NCI-H460 (cell line): ENCODE data around the gene PSMC5. TPM values are rescaled to one million over a fixed set of nuclear protein-coding genes. Genes with fewer than 3 reads are reported as not detected.
"Not testable (repeated sequence)": the region's sequence is repeated elsewhere in the genome, so short reads cannot be mapped to it uniquely, and the experiment has no call there.

Source experiments
- DNase-seq: peaks from one replicate; pipeline ENCODE4 v3.0.0-alpha.2; 2016; ENCODE audit warnings: low read depth; ENCODE audit errors: extremely low read depth
- polyA plus RNA-seq: library from polyadenylated mRNA; depleted of rRNA; stranded (reverse); fragments of >200 nt; gene quantifications from 2 replicates; pipeline ENCODE4 v1.2.3, GENCODE V29; 2014; cell fraction: nucleus; rRNA removed
- total RNA-seq: library from RNA; depleted of rRNA; stranded (reverse); fragments of >200 nt; shearing (Covaris generic); gene quantifications from 2 replicates; pipeline ENCODE4 v1.2.3, GENCODE V29; 2014; rRNA removed

PSMC5 gene
- total RNA-seq: 52.7 and 66.3 TPM in 2 replicates
- polyA plus RNA-seq: 34.9 and 54.9 TPM in 2 replicates

DNA sequence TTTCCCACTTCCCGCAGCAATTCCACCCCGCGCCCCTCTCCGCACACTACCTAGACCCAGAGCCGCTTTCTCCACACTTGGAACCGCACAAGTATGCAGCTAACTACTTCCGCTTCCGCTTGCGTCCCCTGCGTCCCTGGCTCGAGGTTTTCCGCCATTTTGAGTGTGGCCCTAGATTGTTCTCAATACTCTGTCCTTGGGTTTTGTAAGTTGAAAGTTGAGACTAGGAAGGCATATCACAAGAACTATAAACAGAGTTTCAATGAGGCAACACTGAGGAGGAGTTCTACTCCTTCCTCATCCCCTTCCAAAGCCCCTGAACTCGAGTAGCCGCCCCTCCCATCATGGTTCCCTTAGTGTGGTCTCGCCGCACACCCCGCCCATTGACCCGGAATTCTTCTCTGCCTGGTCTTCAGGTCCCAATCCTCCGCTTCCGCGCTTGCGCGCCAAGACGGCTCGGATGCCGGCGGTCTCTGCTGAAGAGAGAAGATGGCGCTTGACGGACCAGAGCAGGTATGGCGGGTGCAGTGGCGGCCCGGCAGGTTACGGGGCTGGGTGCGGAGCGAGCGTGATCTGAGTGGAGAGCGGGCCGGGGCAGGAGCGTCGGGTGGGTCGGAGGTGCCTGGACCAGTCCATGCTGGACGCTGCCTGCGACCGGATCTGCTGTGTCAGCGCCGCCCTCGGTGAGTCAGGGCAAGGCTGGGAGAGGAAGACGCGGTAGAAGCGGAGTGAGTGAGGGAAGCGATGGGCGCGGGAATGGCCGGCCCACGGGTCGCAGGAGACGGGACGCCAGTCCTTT lies at the start of gene PSMC5, which contains the start of gene FTSJ3:
TSS of gene PSMC5 (plus strand) at position 430 of the 799 bp plus-strand sequence. CDS start at position 490, 60 bp downstream.
TSS of gene FTSJ3 (minus strand) at position 662 of the 799 bp plus-strand sequence. CDS start 761 bp downstream, outside the sequence.
- DNase-seq: peak; percentile 95

DNA sequence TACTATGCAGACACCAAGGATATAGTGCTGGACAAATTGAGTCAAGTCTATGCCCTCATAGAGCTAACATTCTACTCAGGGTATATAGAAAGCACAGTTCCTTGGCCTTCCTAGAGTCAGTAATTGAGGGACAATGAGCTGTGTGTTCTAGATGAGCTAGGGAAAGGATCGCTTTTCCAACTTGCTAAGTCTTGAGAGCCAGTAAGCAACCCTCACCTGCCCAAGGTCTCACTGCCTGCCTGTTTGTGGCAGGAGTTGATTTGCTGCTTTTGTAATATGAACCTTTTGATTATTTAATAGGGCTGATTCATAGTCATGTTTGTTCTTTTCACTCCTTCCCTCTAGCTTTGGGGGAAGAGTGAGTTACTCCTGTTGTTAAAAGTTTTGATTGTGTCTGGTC lies 46.7 kb upstream of the PSMC5 start:
- no peak for DNase-seq

DNA sequence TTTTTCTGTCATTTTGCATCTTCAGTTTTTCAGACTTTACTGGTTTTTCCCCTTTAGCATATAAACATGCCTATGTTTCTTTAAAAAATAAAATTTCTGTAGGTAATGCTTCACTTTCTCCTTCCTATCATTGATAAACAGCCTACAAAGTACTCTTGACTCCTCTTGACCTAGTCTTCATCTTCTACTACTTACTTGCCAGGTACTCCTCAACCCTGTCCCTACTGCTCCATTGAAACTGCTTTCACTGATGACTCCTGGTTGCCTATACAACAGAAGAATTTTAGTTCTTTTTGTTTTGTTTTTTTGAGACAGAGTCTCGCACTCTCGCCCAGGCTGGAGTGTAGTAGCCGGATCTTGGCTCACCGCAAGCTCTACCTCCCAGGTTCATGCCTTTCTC lies 46.3 kb upstream of the PSMC5 start:
- DNase-seq: no peak

DNA sequence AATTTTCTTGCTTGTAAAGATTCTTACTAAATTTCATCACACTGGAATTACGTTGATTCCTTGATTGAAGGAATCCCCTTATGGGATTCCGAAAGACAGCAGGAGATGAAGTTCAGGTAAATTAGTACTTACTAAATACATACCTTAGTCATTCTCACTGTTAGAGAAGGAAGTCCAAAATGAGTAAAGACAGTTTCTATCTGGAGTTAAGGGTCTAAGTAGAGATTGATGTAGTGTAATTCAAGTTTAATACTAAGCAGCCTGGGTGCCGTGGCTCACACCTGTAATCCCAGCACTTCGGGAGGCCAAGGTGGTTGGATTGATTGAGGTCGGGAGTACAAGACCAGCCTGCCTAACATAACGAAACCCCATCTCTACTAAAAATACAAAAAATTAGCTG lies 43.7 kb upstream of the PSMC5 start:
- no peak for DNase-seq

DNA sequence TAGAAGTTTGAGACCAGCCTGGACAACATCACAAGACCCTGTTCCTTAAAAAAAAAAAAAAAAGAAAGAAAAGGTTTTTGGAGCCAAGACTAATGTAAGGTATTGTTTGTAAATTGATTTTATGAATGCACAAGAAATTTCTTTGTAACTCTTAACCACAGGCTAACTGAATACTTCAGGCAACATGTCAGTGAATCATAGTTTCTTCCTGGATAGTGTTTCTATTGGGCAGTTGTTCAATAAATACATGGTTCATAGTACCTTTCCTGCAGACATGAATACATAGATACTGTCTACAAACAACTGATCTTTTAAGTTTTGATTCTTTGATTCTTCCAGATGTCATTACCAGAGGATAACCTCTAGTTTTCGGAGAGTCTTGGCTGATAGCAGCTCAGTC lies 41.7 kb upstream of the PSMC5 start:
- DNase-seq: no peak

DNA sequence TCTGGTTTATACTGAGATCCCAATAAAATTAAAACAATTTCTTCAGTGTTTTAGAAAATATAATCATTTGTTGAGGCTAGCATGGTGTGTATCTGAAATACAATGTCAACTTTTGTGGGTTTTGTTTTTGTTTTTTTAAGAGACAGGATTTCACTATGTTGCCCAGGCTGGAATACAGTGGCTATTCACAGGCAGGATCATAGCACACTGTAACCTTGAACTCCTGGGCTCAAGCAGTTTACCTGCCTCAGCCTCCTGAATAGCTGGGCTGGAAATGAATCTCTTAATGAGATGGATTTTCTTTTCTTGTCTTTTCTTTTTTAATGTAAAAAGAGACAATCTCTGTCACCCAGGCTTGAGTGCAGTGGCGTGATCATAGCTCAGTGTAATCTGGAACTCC lies 41.1 kb upstream of the PSMC5 start:
- no peak for DNase-seq

DNA sequence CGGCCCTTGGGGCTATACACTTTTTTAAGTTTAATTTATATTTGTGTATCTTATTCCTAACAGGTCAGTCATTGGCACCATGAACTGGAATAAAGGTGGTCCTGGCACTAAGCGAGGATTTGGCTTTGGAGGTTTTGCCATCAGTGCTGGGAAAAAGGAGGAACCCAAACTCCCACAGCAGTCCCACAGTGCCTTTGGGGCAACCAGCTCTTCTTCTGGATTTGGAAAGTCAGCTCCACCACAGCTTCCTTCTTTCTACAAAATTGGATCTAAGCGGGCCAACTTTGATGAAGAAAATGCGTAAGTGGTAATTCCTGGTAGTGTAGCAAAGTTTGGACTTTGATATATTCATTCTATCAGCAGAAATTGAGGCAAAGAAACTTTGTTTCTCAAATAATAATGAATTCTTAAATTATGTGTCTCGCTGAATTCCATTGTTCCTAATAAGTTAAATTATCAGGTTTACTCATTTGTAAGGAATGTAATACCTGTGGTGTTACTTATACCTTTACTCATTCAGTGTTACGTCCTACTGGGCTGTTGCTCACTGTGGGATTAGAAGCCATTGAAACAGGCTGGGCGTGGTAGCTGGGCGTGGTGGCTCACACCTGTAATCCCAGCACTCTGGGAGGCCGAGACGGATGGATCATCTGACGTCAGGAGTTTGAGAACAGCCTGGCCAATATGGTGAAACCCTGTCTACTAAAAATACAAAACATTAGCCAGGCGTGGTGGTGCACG lies 40.1 kb upstream of the PSMC5 start:
- DNase-seq: no peak

DNA sequence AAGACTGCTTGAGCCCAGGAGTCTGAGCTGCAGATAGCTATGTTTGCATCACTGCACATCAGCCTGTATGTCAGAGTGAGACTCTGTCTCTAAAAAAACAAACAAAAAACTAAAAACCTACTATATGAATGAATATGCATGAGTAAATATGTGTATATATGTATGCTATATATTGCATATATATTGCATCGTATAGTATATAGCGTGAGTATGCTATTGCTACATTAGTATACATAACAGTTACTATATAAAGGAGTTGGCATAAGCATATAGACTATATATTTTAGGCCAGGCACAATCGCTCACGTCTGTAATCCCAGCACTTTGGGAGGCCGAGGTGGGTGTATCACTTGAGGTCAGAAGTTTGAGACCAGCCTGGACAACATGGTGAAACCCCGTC lies 37.2 kb upstream of the PSMC5 start:
- no peak for DNase-seq

DNA sequence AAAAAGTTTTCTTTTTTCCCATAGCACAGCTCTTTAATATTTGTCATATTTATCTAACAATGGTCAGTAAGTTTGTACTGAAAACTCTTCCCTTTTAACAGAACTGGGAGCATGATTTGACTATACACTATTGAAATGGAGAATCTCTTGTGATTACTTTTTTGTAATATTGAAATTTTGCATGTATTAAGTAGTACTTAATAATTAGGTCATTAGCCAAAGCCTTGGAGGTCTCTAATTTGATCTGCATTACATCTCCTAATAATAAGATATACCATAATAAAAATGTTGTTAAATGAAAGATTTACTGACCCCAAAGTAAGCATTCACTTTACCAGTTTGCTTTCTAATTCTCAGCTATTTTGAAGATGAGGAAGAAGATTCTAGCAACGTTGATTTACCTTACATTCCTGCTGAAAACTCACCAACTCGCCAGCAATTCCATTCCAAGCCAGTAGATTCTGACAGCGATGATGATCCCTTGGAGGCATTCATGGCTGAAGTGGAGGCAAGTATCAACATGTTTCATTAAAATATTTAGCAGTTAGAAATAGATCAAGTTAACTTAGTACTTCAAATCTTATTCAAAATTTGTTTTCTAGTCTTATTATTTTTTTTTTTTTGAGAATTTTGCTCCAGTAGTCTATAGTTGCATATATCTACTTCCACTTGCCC lies 35.0 kb upstream of the PSMC5 start:
- DNase-seq: no peak

DNA sequence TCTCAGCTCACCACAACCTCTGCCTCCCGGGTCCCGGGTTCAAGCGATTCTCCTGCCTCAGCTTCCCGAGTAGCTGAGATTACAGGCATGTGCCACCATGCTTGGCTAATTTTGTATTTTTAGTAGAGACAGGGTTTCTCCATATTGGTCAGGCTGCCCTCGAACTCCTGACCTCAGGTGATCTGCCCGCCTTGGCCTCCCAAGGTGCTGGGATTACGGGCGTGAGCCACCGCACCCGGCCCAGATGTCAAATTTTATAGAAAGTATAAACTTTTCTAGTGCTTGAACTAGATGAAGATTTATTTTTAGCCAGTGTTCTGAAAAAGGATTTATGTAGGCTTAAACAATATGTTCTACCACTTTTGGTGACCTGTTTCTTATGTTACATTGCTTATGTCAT lies 30.9 kb upstream of the PSMC5 start:
- not testable (repeated sequence) for DNase-seq

DNA sequence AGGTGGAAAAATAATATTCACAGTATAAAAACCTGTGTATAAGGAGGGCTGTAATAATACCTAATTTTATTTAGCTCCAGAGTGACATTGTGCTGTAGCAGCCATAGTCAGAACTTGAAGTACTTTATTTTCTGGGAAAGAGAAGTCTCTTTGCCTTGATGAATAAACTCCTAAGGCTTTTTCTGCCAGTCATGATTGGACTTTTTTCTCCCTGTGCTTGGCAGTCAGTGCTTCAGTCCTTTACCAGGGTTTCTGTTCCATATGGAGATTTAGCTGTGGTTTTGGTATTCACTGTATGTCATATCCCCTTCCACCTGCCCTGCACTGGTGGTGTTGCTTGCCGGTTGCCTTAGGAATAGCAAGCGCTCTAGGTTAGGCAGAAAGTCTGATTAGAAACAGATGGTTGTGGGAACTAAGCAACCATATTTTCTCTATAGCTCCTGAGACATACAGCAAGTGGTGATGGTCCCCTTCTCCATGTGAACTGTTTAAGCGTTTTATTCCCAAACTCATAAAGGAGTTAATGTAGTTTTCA lies 28.6 kb upstream of the PSMC5 start:
- no peak for DNase-seq

DNA sequence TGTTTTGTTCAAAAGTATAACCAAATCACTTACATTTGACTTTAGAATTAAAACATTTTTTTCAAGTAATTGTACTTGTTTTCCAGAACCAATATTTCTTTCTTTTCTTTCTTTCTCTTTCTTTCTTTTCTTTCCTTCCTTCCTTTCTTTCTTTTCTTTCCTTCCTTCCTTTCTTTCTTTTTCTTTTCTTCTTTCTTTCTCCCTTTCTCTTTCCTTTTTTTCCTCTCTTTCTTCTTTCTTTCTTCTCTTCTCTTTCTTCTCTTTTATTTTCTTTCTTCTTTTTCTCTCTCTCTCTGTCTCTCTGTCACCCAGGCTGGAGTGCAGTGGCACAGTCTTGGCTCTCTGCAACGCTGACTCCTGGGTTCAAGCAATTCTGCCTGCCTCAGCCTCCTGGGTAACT lies 26.4 kb upstream of the PSMC5 start:
- no peak for DNase-seq

DNA sequence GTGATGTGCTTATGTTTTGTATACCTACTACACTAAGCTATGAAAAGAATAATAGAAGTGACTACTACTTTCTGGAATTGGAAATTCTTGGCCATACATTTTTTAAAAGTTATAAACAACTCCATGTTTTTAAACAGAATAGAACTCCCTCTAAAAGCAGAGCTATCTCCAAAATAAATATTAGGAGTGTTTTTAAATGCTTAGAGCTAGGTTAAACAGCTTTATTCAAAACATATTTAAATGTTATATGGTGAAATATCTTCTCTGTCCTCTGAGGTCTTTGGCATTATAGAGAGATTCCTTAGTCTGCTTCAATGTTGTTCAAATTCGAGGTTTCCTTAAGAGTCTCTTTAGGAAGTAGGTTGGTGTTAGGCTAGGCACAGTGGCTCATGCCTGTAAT lies 22.9 kb upstream of the PSMC5 start:
- no peak for DNase-seq

DNA sequence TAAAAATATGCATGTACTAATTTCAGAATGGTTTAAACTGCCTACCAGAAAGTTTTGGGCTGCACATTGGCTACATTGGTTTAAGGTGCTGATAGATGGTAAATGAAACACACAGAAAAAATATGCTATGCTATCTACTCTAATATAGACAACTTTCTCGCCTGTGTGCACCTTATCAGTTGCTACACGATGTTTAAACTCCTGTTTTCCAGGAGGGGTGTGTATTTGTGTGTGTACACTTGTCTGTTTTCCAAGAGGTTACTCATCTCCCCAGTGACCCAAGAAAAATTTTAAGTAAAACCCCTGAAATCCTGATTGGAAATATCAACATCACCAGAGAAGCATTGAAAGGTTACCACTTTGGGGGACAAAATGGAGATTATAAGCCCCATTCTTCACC lies 21.6 kb upstream of the PSMC5 start:
- DNase-seq: no peak

DNA sequence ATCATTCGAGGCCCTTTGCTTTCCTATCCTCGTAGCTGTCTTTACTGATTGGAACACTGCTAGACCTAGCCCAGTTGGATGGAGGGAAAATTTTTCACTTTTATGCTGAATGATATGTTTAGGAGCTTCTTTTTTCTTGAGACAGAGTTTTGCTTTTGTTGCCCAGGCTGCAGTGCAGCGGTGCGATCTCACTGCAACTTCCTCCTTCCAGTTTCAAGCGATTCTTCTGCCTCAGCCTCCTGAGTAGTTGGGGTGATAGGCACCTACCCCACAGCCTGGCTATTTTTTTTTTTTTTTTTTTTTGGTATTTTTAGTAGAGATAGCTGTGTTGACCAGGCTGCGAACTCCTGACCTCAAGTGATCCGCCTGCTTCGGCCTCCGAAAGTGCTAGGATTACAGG lies 17.3 kb upstream of the PSMC5 start:
- DNase-seq: no peak

DNA sequence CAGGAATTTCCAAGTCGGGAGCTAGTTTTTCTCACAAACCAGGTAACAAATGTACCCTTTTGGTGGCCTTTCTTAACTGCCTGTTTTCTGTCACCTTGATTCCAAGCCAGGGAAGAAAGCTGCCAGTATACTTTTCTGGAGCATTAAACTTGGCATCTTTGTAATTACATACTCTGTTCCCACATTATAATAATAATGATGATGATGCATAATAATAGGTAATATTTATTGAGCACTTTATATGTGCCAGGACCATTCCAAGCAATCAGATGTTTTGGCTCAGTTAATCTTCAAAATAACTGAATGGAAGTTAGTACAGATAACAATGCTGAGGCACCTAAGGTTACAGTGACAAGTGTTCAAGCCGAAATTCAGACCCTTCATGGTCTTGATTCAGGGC lies 11.1 kb upstream of the PSMC5 start:
- DNase-seq: no peak

DNA sequence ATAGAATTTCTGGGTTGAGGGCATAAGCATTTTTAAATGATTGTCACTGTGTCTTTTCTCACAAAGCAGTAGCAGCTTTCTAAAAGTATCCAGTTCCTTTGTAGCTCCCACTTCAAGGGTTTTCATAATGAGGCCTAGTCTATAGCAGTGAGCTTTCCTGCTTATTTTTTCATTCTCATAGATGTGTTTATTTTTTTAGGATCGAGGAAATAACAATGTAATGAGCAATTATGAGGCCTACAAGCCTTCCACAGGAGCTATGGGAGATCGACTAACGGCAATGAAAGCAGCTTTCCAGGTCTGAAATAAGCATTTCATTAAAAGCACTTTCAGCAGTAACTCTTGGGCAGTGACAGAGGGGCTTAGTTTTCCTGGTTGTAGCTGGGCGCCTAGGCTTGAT lies 10.6 kb upstream of the PSMC5 start:
- no peak for DNase-seq

DNA sequence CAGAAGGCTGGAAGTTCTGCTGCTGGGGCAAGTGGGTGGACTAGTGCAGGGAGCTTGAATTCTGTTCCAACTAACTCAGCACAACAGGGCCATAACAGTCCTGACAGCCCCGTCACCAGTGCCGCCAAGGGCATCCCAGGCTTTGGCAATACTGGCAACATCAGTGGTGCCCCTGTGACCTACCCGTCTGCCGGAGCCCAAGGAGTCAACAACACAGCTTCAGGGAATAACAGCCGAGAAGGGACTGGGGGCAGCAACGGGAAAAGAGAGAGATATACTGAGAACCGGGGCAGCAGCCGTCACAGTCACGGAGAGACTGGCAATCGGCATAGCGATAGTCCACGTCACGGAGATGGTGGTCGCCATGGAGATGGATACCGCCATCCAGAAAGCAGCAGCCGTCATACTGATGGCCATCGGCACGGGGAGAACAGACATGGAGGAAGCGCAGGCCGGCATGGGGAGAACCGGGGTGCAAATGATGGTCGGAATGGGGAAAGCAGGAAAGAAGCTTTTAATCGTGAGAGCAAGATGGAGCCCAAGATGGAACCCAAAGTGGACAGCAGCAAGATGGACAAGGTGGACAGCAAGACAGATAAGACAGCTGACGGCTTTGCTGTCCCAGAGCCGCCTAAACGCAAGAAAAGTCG lies 9.4 kb upstream of the PSMC5 start:
- DNase-seq: no peak

DNA sequence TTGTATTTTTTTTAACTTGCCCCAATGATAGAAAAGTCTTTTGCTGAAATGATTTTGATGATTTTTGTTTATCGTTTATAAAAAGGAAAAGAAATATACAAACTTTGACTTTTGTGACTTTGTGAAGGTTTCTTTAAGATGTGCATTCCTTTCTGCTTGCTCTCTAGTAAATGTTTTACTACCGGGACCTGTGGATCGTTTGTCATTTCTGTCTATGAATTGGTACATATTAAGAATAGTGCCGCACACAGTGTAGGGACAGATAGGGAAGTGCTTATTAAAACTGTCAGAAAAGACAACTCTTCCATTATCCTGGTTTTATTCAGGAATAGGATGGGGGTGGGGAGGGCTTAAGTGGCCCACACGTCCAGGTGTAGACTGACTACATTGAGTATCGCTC lies 8.1 kb upstream of the PSMC5 start:
- no peak for DNase-seq
